ENCODE data around the gene ABI2.

- TF ChIP-seq CTCF (IDR thresholded peaks at IDR 0.05; ENCODE audit: low read depth, low read length, missing input control) (no peak), FOXA2 (IDR thresholded peaks at IDR 0.05) (no peak), REST (IDR thresholded peaks at IDR 0.05) (no peak), ZBTB33 (IDR thresholded peaks at IDR 0.05) (no peak), YY1 (IDR thresholded peaks at IDR 0.05) (no peak), EGR1 (IDR thresholded peaks at IDR 0.05; ENCODE audit: low read depth in 2 of 2) (no peak), SP1 (IDR thresholded peaks at IDR 0.05) (no peak), TAF1 (conservative IDR thresholded peaks at IDR 0.05) (no peak), JUND (IDR thresholded peaks at IDR 0.05) (no peak), MAX (IDR thresholded peaks at IDR 0.05) (no peak)
- TF ChIP-seq, protein P1, sequence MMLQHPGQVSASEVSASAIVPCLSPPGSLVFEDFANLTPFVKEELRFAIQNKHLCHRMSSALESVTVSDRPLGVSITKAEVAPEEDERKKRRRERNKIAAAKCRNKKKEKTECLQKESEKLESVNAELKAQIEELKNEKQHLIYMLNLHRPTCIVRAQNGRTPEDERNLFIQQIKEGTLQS (IDR thresholded peaks at IDR 0.05), result no peak
Observed at GRCh38 chr2:203440671-203441070, 112.5 kb downstream of the ABI2 start.

All from liver (tissue), 3 donors.